SK-N-SH (cell line): ENCODE measurements around the gene HNRNPA1. TPM values are rescaled to one million over a fixed set of nuclear protein-coding genes. Genes with fewer than 3 reads are reported as not detected.

Experiments
- CTCF ChIA-PET: fragments of 300-600, 350-600 bp; formaldehyde crosslinking; extraction: SDS; loops from one replicate; lab custom pipeline; 2021; lab: Yijun Ruan, JAX
- POLR2A ChIA-PET: fragments of 350-600 bp; sonication (Branson Sonifier 250); formaldehyde crosslinking; extraction: SDS; loops from one replicate; lab custom pipeline; 2020; ENCODE audit warnings: antibody characterized with exemption, inconsistent platforms; lab: Yijun Ruan, JAX
- DNase-seq: peaks from one replicate; pipeline ENCODE4 v3.0.0; 2012
- H2AFZ ChIP-seq: fragments of 200-600 bp; sonication (generic); 2 replicates; pipeline ENCODE4 v1.8.1; 2016; ENCODE audit warnings: antibody characterized with exemption, mild to moderate bottlenecking, low read depth
- H3F3A ChIP-seq: fragments of 200-600 bp; sonication (generic); replicated peaks from 2 replicates; pipeline ENCODE3; 2016; ENCODE audit warnings: antibody characterized with exemption, mild to moderate bottlenecking; ENCODE audit not compliant: insufficient read depth
- H3K27ac ChIP-seq, 2 experiments: fragments of 200-500 bp in 1 of 2; fragments of 200-600 bp in 1 of 2; sonication (Bioruptor generic) in 1 of 2; sonication (generic), shearing (Covaris generic) in 1 of 2; 2 replicates each; pipeline versions ENCODE4 v1.5.1 to v1.6.1; 2014 to 2016; ENCODE audit warnings: low read depth in 2 of 2, inconsistent platforms in 1 of 2, low read length in 1 of 2, mild to moderate bottlenecking in 1 of 2, mixed read lengths in 1 of 2
- H3K27me3 ChIP-seq: fragments of 200-600 bp; sonication (generic), shearing (Covaris generic); 2 replicates; pipeline ENCODE4 v1.6.1; 2016; ENCODE audit warnings: mixed run types; ENCODE audit not compliant: insufficient read depth
- H3K36me3 ChIP-seq, 2 experiments: fragments of 200-500 bp in 1 of 2; fragments of 200-600 bp in 1 of 2; sonication (Bioruptor generic) in 1 of 2; sonication (generic) in 1 of 2; replicated peaks in 1 of 2; 2 replicates each; pipeline versions ENCODE3 to v1.5.1; 2014 to 2016; ENCODE audit warnings: low read length in 1 of 2, mild to moderate bottlenecking in 1 of 2; ENCODE audit not compliant: insufficient read depth in 2 of 2, control insufficient read depth in 1 of 2
- H3K4me1 ChIP-seq, 2 experiments: fragments of 200-500 bp in 1 of 2; fragments of 200-600 bp in 1 of 2; sonication (Bioruptor generic) in 1 of 2; sonication (generic), shearing (Covaris generic) in 1 of 2; 2 replicates each; pipeline versions ENCODE4 v1.5.1 to v1.6.1; 2014 to 2016; ENCODE audit warnings: low read depth in 1 of 2, low read length in 1 of 2, mixed run types in 1 of 2; ENCODE audit not compliant: insufficient read depth in 2 of 2, control insufficient read depth in 1 of 2
- H3K4me2 ChIP-seq: fragments of 200-600 bp; sonication (generic), shearing (Covaris generic); 2 replicates; pipeline ENCODE4 v1.6.1; 2017; ENCODE audit warnings: mixed run types
- H3K4me3 ChIP-seq, 2 experiments: fragments of 200-500 bp in 1 of 2; fragments of 200-600 bp in 1 of 2; sonication (Bioruptor generic) in 1 of 2; sonication (generic), shearing (Covaris generic) in 1 of 2; 2 replicates each; pipeline versions ENCODE4 v1.5.1 to v1.8.1; 2014 to 2016; ENCODE audit warnings: low read depth in 2 of 2, inconsistent platforms in 1 of 2, low read length in 1 of 2, mild to moderate bottlenecking in 1 of 2, mixed read lengths in 1 of 2, moderate library complexity in 1 of 2
- H3K79me2 ChIP-seq: fragments of 200-600 bp; sonication (generic); 2 replicates; pipeline ENCODE4 v1.8.1; 2017; ENCODE audit warnings: mild to moderate bottlenecking; ENCODE audit not compliant: insufficient read depth
- H3K9ac ChIP-seq: fragments of 200-600 bp; sonication (generic); 2 replicates; pipeline ENCODE4 v1.6.1; 2017; ENCODE audit warnings: mixed run types
- H3K9me2 ChIP-seq: fragments of 200-600 bp; sonication (generic); 2 replicates; pipeline ENCODE4 v1.6.1; 2017; ENCODE audit warnings: mixed run types
- H3K9me3 ChIP-seq: fragments of 200-600 bp; sonication (generic); 2 replicates; pipeline ENCODE4 v1.6.1; 2017; ENCODE audit warnings: mixed run types, mild to moderate bottlenecking, moderate library complexity
- H4K20me1 ChIP-seq: fragments of 200-600 bp; sonication (generic); 2 replicates; pipeline ENCODE4 v1.6.1; 2017; ENCODE audit warnings: mild to moderate bottlenecking, mixed run types; ENCODE audit not compliant: insufficient read depth
- CHD2 ChIP-seq: fragments of 150-350 bp; IDR thresholded peaks from 2 replicates; pipeline ENCODE4 v1.6.1; 2018; ENCODE audit warnings: low read length; ENCODE audit not compliant: partially characterized antibody
- ELF1 ChIP-seq: IDR thresholded peaks from 2 replicates; pipeline ENCODE4 v1.4.0; 2012
- EP300 ChIP-seq, 2 experiments: IDR thresholded peaks; 2 replicates each; pipeline versions ENCODE4 v1.4.0 to v1.6.1; 2012; ENCODE audit warnings: borderline replicate concordance in 1 of 2, low read depth in 1 of 2, low read length in 1 of 2
- EZH2phosphoT487 ChIP-seq: fragments of 200-600 bp; sonication (generic); IDR thresholded peaks from 2 replicates; pipeline ENCODE4 v1.6.1; 2017; ENCODE audit warnings: low read depth, mixed run types, mild to moderate bottlenecking, antibody characterized with exemption, moderate library complexity, borderline replicate concordance
- FOSL2 ChIP-seq: IDR thresholded peaks from 2 replicates; pipeline ENCODE4 v1.4.0; 2012; ENCODE audit warnings: low read depth, mild to moderate bottlenecking, moderate library complexity, borderline replicate concordance
- FOXJ3 ChIP-seq: sonication (generic); formaldehyde crosslinking; IDR thresholded peaks from 2 replicates; pipeline ENCODE4 v1.5.1; 2020; ENCODE audit warnings: mild to moderate bottlenecking, missing genetic modification reagents
- FOXM1 ChIP-seq: IDR thresholded peaks from 2 replicates; pipeline ENCODE4 v1.4.0; 2012; ENCODE audit warnings: low read depth, mild to moderate bottlenecking
- GABPA ChIP-seq: IDR thresholded peaks from 2 replicates; pipeline ENCODE4 v1.4.0; 2012; ENCODE audit warnings: low read depth, mild to moderate bottlenecking
- GATA2 ChIP-seq: sonication (generic); formaldehyde crosslinking; IDR thresholded peaks from 2 replicates; pipeline ENCODE4 v1.5.0; 2020; ENCODE audit warnings: mild to moderate bottlenecking, missing genetic modification reagents
- MAX ChIP-seq: IDR thresholded peaks from 2 replicates; pipeline ENCODE4 v1.4.0; 2012; ENCODE audit warnings: low read depth
- MXI1 ChIP-seq: IDR thresholded peaks from 2 replicates; pipeline ENCODE4 v1.6.1; 2012; ENCODE audit warnings: mild to moderate bottlenecking, low read depth, low read length, improper control_type of control experiment
- RAD21 ChIP-seq: IDR thresholded peaks from 2 replicates; pipeline ENCODE4 v1.6.1; 2012; ENCODE audit warnings: mild to moderate bottlenecking, low read length
- RCOR1 ChIP-seq: fragments of 150-350 bp; IDR thresholded peaks from 2 replicates; pipeline ENCODE4 v1.6.1; 2017; ENCODE audit warnings: antibody characterized with exemption, low read length
- REST ChIP-seq: IDR thresholded peaks from 2 replicates; pipeline ENCODE4 v1.6.1; 2012; ENCODE audit warnings: mild to moderate bottlenecking, low read depth, low read length, moderate library complexity
- RXRA ChIP-seq: IDR thresholded peaks from 2 replicates; pipeline ENCODE4 v1.4.0; 2012; ENCODE audit warnings: low read depth, mild to moderate bottlenecking, borderline replicate concordance
- SMC3 ChIP-seq: IDR thresholded peaks from 2 replicates; pipeline ENCODE4 v1.6.1; 2012; ENCODE audit warnings: low read depth, low read length, improper control_type of control experiment
- TCF12 ChIP-seq: IDR thresholded peaks from 2 replicates; pipeline ENCODE4 v1.4.0; 2012
- USF1 ChIP-seq: IDR thresholded peaks from 2 replicates; pipeline ENCODE4 v1.4.0; 2012; ENCODE audit warnings: low read depth, borderline replicate concordance
- ZBTB33 ChIP-seq: IDR thresholded peaks from 2 replicates; pipeline ENCODE4 v1.4.0; 2012; ENCODE audit warnings: low read depth, borderline replicate concordance
- WGBS: methylation state at CpG from one replicate; pipeline ENCODE4 v1.1.6; 2017; ENCODE audit warnings: low lambda C conversion rate; 5-methylcytosine and 5-hydroxymethylcytosine counted together
- polyA plus RNA-seq, 3 experiments: library from polyadenylated mRNA; depleted of rRNA; stranded (reverse); fragments of >200 nt; gene quantifications; 2 replicates each; pipeline ENCODE4 v1.2.3, GENCODE V29; 2012

Gene HNRNPA1
- polyA plus RNA-seq, 1 of the 3 experiments (the other 2 are of a cell fraction) = 773 TPM

- Histone ChIP-seq H3K36me3 (peaks cover 4 to 8% of the 10 kb centered on the region in 2 experiments), H3K27ac (no peak overlapping the region), H3K9me2 (no peaks in the 10 kb centered on the region), H4K20me1 (no peaks in the 10 kb centered on the region), H3K4me3 (no peak overlapping the region), H3K4me1 (peaks cover 0 to 9% of the 10 kb centered on the region in 2 experiments; a peak in 2 of 4 replicates), H3K9me3 (no peaks in the 10 kb centered on the region), H3K79me2 (peaks cover 95% of the 10 kb centered on the region), H2AFZ (no peak overlapping the region), H3F3A (peaks cover 3% of the 10 kb centered on the region), H3K27me3 (no peaks in the 10 kb centered on the region), H3K9ac (no peak overlapping the region), H3K4me2 (no peak overlapping the region)
- TF ChIP-seq ZBTB33 (no peak), FOSL2 (no peak), FOXJ3 (CRISPR knock-in tag) (no peak), REST (no peak), SMC3 (no peak), ELF1 (no peak), RXRA (no peak), RCOR1 (no peak), FOXM1 (no peak), MXI1 (no peak), GABPA (no peak), EZH2phosphoT487 (no peak), RAD21 (no peak), TCF12 (no peak), USF1 (no peak), EP300 (IDR thresholded peaks at IDR 0.05; ENCODE audit: borderline replicate concordance in 1 of 2, low read depth in 1 of 2, low read length in 1 of 2) (no peak), GATA2 (no peak), MAX (no peak), CHD2 (no peak)
- ChIA-PET CTCF (interaction anchor here (1.4 to 16.1 kb wide), 5 partner anchors 6 to 115 kb away, joined by 3 to 266 read pairs (median 10); no protein-coding TSS in a partner anchor), POLR2A (no interaction called here)
- DNase-seq = no peak
- 88% methylated on average over 5 of the region's 5 CpGs for WGBS
These were observed 49.2 kb downstream of the HNRNPA1 start for GRCh38 chr12:54329759-54330158.
